Neural progenitor cell (in vitro differentiated cells): ENCODE measurements around the gene SNRNP40. TPM values are rescaled to one million over a fixed set of nuclear protein-coding genes. Genes with fewer than 3 reads are reported as not detected.

ENCODE experiments used
- DNase-seq: peaks from one replicate; pipeline ENCODE4 v3.0.0-alpha.2; 2016; ENCODE audit warnings: low spot score
- H2AFZ ChIP-seq: fragments of 200-600 bp; sonication (generic); replicated peaks from 2 replicates; pipeline ENCODE4 v1.6.1; 2016; ENCODE audit warnings: antibody characterized with exemption
- H3F3A ChIP-seq: fragments of 200-600 bp; sonication (generic); 2 replicates; pipeline ENCODE4 v1.6.1; 2016; ENCODE audit warnings: antibody characterized with exemption, low read depth
- H3K27ac ChIP-seq: fragments of 200-600 bp; sonication (generic); 2 replicates; pipeline ENCODE4 v1.5.1; 2016; ENCODE audit warnings: mild to moderate bottlenecking
- H3K27me3 ChIP-seq: fragments of 200-600 bp; sonication (generic); 2 replicates; pipeline ENCODE4 v1.6.1; 2016; ENCODE audit warnings: mild to moderate bottlenecking, moderate library complexity
- H3K36me3 ChIP-seq: fragments of 200-600 bp; sonication (generic); 2 replicates; pipeline ENCODE4 v1.5.1; 2016
- H3K4me1 ChIP-seq: fragments of 200-600 bp; sonication (generic); 2 replicates; pipeline ENCODE4 v1.6.1; 2016; ENCODE audit warnings: mixed run types
- H3K4me2 ChIP-seq: fragments of 200-600 bp; sonication (generic); 2 replicates; pipeline ENCODE4 v1.6.1; 2016
- H3K4me3 ChIP-seq: fragments of 200-600 bp; sonication (generic); 2 replicates; pipeline ENCODE4 v1.5.1; 2016
- H3K79me2 ChIP-seq: fragments of 200-600 bp; sonication (generic); 2 replicates; pipeline ENCODE4 v1.6.1; 2016; ENCODE audit warnings: low read depth
- H3K9ac ChIP-seq: fragments of 200-600 bp; sonication (generic); 2 replicates; pipeline ENCODE4 v1.6.1; 2016
- H3K9me3 ChIP-seq: fragments of 200-600 bp; sonication (generic); 2 replicates; pipeline ENCODE4 v1.5.1; 2016; ENCODE audit warnings: low read depth
- H4K20me1 ChIP-seq: fragments of 200-600 bp; sonication (generic); 2 replicates; pipeline ENCODE4 v1.6.1; 2016; ENCODE audit warnings: low read depth
- H3K27ac Mint-ChIP-seq: 3 replicates; pipeline ENCODE4 v1.8.0; 2021; ENCODE audit warnings: mixed read lengths
- H3K27me3 Mint-ChIP-seq: 2 replicates; pipeline ENCODE4 v1.8.0; 2022; ENCODE audit warnings: low read depth, mild to moderate bottlenecking, inconsistent platforms, moderate library complexity, mixed read lengths; ENCODE audit not compliant: insufficient read depth
- H3K36me3 Mint-ChIP-seq: 3 replicates; pipeline ENCODE4 v1.8.0; 2021; ENCODE audit warnings: mixed read lengths
- H3K4me1 Mint-ChIP-seq: 3 replicates; pipeline ENCODE4 v1.8.0; 2021; ENCODE audit warnings: mixed read lengths
- H3K4me3 Mint-ChIP-seq: 3 replicates; pipeline ENCODE4 v1.8.0; 2021; ENCODE audit warnings: mild to moderate bottlenecking, moderate library complexity, mixed read lengths
- H3K9me3 Mint-ChIP-seq: 3 replicates; pipeline ENCODE4 v1.8.0; 2020; ENCODE audit warnings: mixed read lengths
- EZH2 ChIP-seq: fragments of 200-600 bp; sonication (generic); IDR thresholded peaks from 2 replicates; pipeline ENCODE4 v1.6.1; 2017; ENCODE audit warnings: antibody characterized with exemption, mild to moderate bottlenecking, moderate library complexity
- EZH2phosphoT487 ChIP-seq: fragments of 200-600 bp; sonication (generic); IDR thresholded peaks from 2 replicates; pipeline ENCODE4 v1.6.1; 2017; ENCODE audit warnings: antibody characterized with exemption
- total RNA-seq: library from RNA; depleted of rRNA; stranded (reverse); fragments of >200 nt; gene quantifications from 2 replicates; pipeline ENCODE4 v1.2.3, GENCODE V29; 2015; ENCODE audit warnings: low replicate concordance
- TF ChIP-seq, protein P1 (sequence below): fragments of 200-600 bp; sonication (generic); IDR thresholded peaks from 2 replicates; pipeline ENCODE4 v1.5.1; 2017; ENCODE audit warnings: antibody characterized with exemption, mild to moderate bottlenecking

Gene SNRNP40
- total RNA-seq, 1 donor from 2014 or later: 179 TPM

DNA sequence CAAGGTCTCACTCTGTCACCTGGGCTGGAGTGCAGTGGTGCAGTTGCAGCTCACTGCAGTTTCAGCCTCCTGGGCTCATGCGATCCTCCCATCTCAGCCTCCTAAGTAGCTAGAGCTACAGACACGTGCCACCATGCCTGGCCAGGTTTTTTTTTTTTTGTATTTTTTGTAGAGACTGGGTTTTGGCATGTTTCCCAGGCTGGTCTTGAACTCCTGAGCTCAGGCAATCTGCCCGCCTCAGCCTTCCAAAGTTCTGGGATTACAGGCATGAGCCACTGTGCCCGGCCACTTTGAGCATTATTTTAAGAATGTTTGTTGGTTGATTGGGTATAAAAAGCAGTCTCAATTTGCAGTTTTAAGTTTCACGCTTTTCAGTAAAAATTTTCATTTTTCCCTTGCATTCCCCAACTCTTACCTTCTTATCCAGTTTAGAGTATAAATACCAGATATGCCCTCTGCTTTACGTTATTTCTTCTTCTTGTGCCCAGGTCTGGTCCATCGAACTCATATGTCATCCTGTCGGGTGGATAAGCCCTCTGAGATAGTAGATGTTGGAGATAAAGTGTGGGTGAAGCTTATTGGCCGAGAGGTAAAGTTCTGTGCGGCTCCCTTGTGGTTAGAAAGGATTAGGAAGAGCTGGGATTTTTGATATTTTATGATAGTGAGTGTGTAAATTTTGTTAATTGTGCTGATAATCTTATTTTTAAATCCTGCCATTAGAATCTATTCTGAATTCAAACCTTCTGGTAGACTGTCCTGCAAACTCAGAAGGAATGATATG is 40.3 kb upstream of the SNRNP40 start:
- H3K4me1 Mint-ChIP-seq: no peaks in the 10 kb centered on the region
- Histone ChIP-seq H3F3A (peaks cover 4% of the 10 kb centered on the region), H3K36me3 (no peaks in the 10 kb centered on the region), H3K27me3 (no peaks in the 10 kb centered on the region), H3K9me3 (no peaks in the 10 kb centered on the region), H3K9ac (no peak overlapping the region), H3K4me3 (no peak overlapping the region), H4K20me1 (no peaks in the 10 kb centered on the region), H3K27ac (no peak overlapping the region), H3K4me1 (no peaks in the 10 kb centered on the region), H2AFZ (no peak overlapping the region), H3K4me2 (no peak overlapping the region), H3K79me2 (no peaks in the 10 kb centered on the region)
- no peaks in the 10 kb centered on the region for H3K27me3 Mint-ChIP-seq
- no peak overlapping the region for H3K4me3 Mint-ChIP-seq
- peaks cover 8% of the 10 kb centered on the region for H3K36me3 Mint-ChIP-seq
- DNase-seq: no peak
- no peaks in the 10 kb centered on the region for H3K9me3 Mint-ChIP-seq
- H3K27ac Mint-ChIP-seq: no peak overlapping the region
- no peak for TF ChIP-seq EZH2phosphoT487
- TF ChIP-seq EZH2: no peak
- TF ChIP-seq, protein P1, sequence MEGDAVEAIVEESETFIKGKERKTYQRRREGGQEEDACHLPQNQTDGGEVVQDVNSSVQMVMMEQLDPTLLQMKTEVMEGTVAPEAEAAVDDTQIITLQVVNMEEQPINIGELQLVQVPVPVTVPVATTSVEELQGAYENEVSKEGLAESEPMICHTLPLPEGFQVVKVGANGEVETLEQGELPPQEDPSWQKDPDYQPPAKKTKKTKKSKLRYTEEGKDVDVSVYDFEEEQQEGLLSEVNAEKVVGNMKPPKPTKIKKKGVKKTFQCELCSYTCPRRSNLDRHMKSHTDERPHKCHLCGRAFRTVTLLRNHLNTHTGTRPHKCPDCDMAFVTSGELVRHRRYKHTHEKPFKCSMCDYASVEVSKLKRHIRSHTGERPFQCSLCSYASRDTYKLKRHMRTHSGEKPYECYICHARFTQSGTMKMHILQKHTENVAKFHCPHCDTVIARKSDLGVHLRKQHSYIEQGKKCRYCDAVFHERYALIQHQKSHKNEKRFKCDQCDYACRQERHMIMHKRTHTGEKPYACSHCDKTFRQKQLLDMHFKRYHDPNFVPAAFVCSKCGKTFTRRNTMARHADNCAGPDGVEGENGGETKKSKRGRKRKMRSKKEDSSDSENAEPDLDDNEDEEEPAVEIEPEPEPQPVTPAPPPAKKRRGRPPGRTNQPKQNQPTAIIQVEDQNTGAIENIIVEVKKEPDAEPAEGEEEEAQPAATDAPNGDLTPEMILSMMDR: no peak

DNA sequence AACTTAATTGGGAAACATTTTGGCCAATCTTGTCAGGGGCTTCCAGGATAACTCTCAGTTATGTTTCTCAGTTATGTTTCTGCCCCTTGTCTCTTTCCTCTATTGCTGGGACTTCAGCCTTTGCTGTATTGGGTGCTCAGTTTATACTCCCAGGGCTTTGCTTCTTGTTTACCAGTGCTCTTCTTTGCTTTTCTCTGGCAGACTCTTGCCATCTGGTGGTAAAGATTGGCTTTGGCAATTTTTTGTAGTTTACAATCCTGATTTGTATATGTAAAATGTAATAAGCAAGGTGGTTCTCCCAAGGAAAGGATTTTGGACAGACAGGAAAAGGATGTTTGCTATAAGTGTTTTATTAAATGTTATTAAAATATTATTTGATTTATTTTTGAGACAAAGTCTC is 38.4 kb upstream of the SNRNP40 start:
- no peaks in the 10 kb centered on the region for H3K4me1 Mint-ChIP-seq
- Histone ChIP-seq H3K27me3 (no peaks in the 10 kb centered on the region), H3K4me2 (no peak overlapping the region), H3F3A (peaks cover 4% of the 10 kb centered on the region), H3K9ac (no peak overlapping the region), H3K9me3 (no peaks in the 10 kb centered on the region), H4K20me1 (no peaks in the 10 kb centered on the region), H3K4me3 (no peak overlapping the region), H3K4me1 (no peaks in the 10 kb centered on the region), H3K36me3 (no peaks in the 10 kb centered on the region), H2AFZ (no peak overlapping the region), H3K79me2 (no peaks in the 10 kb centered on the region), H3K27ac (no peak overlapping the region)
- TF ChIP-seq EZH2: no peak
- TF ChIP-seq, protein P1: peak; percentile 59
- no peak for TF ChIP-seq EZH2phosphoT487
- H3K9me3 Mint-ChIP-seq: no peaks in the 10 kb centered on the region
- no peaks in the 10 kb centered on the region for H3K27me3 Mint-ChIP-seq
- H3K27ac Mint-ChIP-seq: no peak overlapping the region
- peaks cover 12% of the 10 kb centered on the region for H3K36me3 Mint-ChIP-seq
- peak; percentile 36 for DNase-seq
- no peak overlapping the region for H3K4me3 Mint-ChIP-seq

DNA sequence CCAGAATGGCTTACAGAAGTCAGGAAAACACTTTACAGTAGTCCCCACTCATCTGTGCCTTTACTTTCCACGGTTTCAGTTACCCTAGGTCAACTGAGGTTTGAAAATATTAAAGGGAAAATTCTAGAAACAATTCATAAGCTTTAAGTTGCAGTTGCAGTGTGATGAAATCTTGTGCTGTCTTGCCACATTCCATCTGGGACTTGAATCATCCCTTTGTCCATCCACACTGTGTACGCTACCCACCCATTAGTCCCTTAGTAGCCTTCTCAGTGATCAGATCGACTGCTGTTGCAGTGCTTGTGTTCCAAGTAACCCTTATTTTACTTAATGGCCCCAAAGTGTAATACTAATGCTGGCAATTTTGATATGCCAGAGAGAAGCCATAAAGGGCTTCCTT is 30.8 kb upstream of the SNRNP40 start:
- peaks cover 6% of the 10 kb centered on the region for H3K36me3 Mint-ChIP-seq
- Histone ChIP-seq H3K27ac (no peak overlapping the region), H3K4me3 (no peak overlapping the region), H3K4me1 (no peaks in the 10 kb centered on the region), H4K20me1 (no peaks in the 10 kb centered on the region), H3K4me2 (no peak overlapping the region), H3F3A (no peaks in the 10 kb centered on the region), H3K9me3 (no peaks in the 10 kb centered on the region), H3K36me3 (no peaks in the 10 kb centered on the region), H2AFZ (no peak overlapping the region), H3K27me3 (no peaks in the 10 kb centered on the region), H3K9ac (no peak overlapping the region), H3K79me2 (no peaks in the 10 kb centered on the region)
- no peak overlapping the region for H3K4me3 Mint-ChIP-seq
- H3K9me3 Mint-ChIP-seq: no peaks in the 10 kb centered on the region
- no peak overlapping the region for H3K27ac Mint-ChIP-seq
- no peaks in the 10 kb centered on the region for H3K27me3 Mint-ChIP-seq
- no peak for DNase-seq
- TF ChIP-seq EZH2phosphoT487 (no peak), EZH2 (no peak)
- TF ChIP-seq, protein P1: no peak
- no peaks in the 10 kb centered on the region for H3K4me1 Mint-ChIP-seq
